ENCODE data around the gene KIAA0753. TPM values are rescaled to one million over a fixed set of nuclear protein-coding genes. Genes with fewer than 3 reads are reported as not detected.

The KIAA0753 gene
- total and polyA plus RNA-seq, 2 of the 8 experiments (the other 6 are each of a cell fraction or from before 2014, with no cell fraction given) = 5.0 to 27.1 TPM

GRCh38 chr17:6583411-6583810 lies 57.1 kb downstream of the KIAA0753 start:
- Histone ChIP-seq H3K9ac (replicated peaks in 1 of 4; ENCODE audit: extremely low read depth in 1 of 4, low read depth in 3 of 4, low read length in 3 of 4) (no peak overlapping the region), H3K4me3 (ENCODE audit: extremely low read depth in 1 of 4, insufficient read depth in 2 of 4, low read depth in 3 of 4, low read length in 4 of 4) (no peak overlapping the region), H3K23me2 (ENCODE audit: low read depth, low read length) (no peaks in the 10 kb centered on the region), H2BK20ac (ENCODE audit: low read length) (no peak overlapping the region), H4K91ac (replicated peaks; ENCODE audit: insufficient read length, low read length) (no peak overlapping the region), H3K9me3 (ENCODE audit: insufficient read depth in 2 of 2, low read depth in 1 of 2, low read length in 1 of 2) (peaks cover 0 to 3% of the 10 kb centered on the region in 2 experiments; a peak in 1 of 4 replicates), H3K4me2 (ENCODE audit: insufficient read depth in 1 of 2, low read depth in 2 of 2, low read length in 2 of 2) (no peak overlapping the region), H3K79me1 (ENCODE audit: low read depth, low read length) (no peaks in the 10 kb centered on the region), H3K36me3 (ENCODE audit: control insufficient read depth in 2 of 4, insufficient read depth in 4 of 4, low read length in 3 of 4) (peaks cover 5 to 41% (median 23%) of the 10 kb centered on the region in 4 experiments; a peak in 6 of 8 replicates), H4K20me1 (replicated peaks in 1 of 2; ENCODE audit: control insufficient read depth in 1 of 2, insufficient read depth in 2 of 2, low read length in 2 of 2) (no peaks in the 10 kb centered on the region), H2BK5ac (ENCODE audit: low read depth, low read length) (no peak overlapping the region), H4K8ac (ENCODE audit: extremely low read depth, insufficient read depth, low read length) (no peak overlapping the region), H3K14ac (ENCODE audit: insufficient read length) (no peak overlapping the region), H3K27ac (ENCODE audit: low read depth, low read length) (no peak overlapping the region), H2BK15ac (ENCODE audit: low read length) (no peak overlapping the region), H3K23ac (ENCODE audit: insufficient read length) (no peak overlapping the region), H2BK12ac (ENCODE audit: low read depth, low read length) (no peak overlapping the region), H3K4ac (replicated peaks; ENCODE audit: insufficient read length, low read depth, low read length) (no peak overlapping the region), H3K79me2 (ENCODE audit: control insufficient read depth in 1 of 2, insufficient read depth in 2 of 2, low read length in 2 of 2) (no peaks in the 10 kb centered on the region), H2AK5ac (ENCODE audit: low read depth, low read length) (no peak overlapping the region), H3K4me1 (replicated peaks in 1 of 4; ENCODE audit: control insufficient read depth in 3 of 4, insufficient read depth in 4 of 4, low read length in 3 of 4) (no peaks in the 10 kb centered on the region), H3K18ac (ENCODE audit: extremely low read depth, low read length) (no peak overlapping the region), H3K27me3 (replicated peaks in 1 of 4; ENCODE audit: control insufficient read depth in 3 of 4, extremely low read depth in 1 of 4, insufficient read depth in 3 of 4, low read length in 3 of 4) (no peaks in the 10 kb centered on the region), H2AFZ (ENCODE audit: low read length) (no peak overlapping the region), H2BK120ac (replicated peaks; ENCODE audit: low read depth, low read length) (no peak overlapping the region), H4K5ac (ENCODE audit: insufficient read length, low read depth, low read length) (no peak overlapping the region), H3K56ac (replicated peaks; ENCODE audit: insufficient read length, low read depth, low read length) (no peak overlapping the region)
- POLR2A ChIA-PET (ENCODE audit: partially characterized antibody) = no interaction called here
- CTCF ChIA-PET (ENCODE audit: partially characterized antibody) = interaction anchor here (1.2 kb wide), 1 partner anchor 100 kb away, joined by 4 read pairs; no protein-coding TSS in a partner anchor
- 89% methylated on average over 4 of the region's 4 CpGs; no CpG with 5 or more reads in 1 of the 2 experiments for WGBS, 2 experiments (ENCODE audit: extremely low coverage in 1 of 2, insufficient coverage in 1 of 2, insufficient read length in 1 of 2, insufficient replicate concordance in 2 of 2, low coverage in 1 of 2, low lambda C conversion rate in 2 of 2, missing lambda C conversion rate in 1 of 2)
- DNase-seq (ENCODE audit: low read depth in 1 of 2, low spot score in 2 of 2) (no peak), FAIRE-seq (no peak)
- TF ChIP-seq CEBPB (IDR thresholded peaks at IDR 0.05; ENCODE audit: low read depth, low read length) (no peak), SP2 (IDR thresholded peaks at IDR 0.05; ENCODE audit: low read length) (no peak), EP300 (IDR thresholded peaks at IDR 0.05; ENCODE audit: borderline replicate concordance in 1 of 2, low read depth in 2 of 2, low read length in 2 of 2) (no peak), NRF1 (IDR thresholded peaks at IDR 0.05; ENCODE audit: low read depth, low read length) (no peak), PHF8 (conservative IDR thresholded peaks at IDR 0.05; ENCODE audit: low read depth, low read length) (no peak), MAFK (IDR thresholded peaks at IDR 0.05; ENCODE audit: low read depth, low read length) (no peak), JUN (IDR thresholded peaks at IDR 0.05; ENCODE audit: low read depth, low read length) (no peak), MAX (IDR thresholded peaks at IDR 0.05) (no peak), TCF12 (IDR thresholded peaks at IDR 0.05; ENCODE audit: low read depth, low read length) (no peak), CTBP2 (IDR thresholded peaks at IDR 0.05; ENCODE audit: borderline replicate concordance, insufficient read depth, insufficient read length, low read length) (no peak), FOSL1 (IDR thresholded peaks at IDR 0.05; ENCODE audit: insufficient read depth, low read depth, low read length) (no peak)
- TF ChIP-seq, protein P1, sequence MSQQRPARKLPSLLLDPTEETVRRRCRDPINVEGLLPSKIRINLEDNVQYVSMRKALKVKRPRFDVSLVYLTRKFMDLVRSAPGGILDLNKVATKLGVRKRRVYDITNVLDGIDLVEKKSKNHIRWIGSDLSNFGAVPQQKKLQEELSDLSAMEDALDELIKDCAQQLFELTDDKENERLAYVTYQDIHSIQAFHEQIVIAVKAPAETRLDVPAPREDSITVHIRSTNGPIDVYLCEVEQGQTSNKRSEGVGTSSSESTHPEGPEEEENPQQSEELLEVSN (IDR thresholded peaks at IDR 0.05) = no peak
